HEK293 (cell line): ENCODE results near the gene NCOR2.
A peak's percentile ranks its signal among the peaks of the same experiment; 100 is the strongest.

ENCODE experiments used
- CTCF ChIA-PET: fragments of 350-600 bp; formaldehyde crosslinking; extraction: SDS; loops from one replicate; lab custom pipeline; 2021; ENCODE audit warnings: antibody characterized with exemption; lab: Yijun Ruan, JAX
- POLR2A ChIA-PET: fragments of 300-600 bp; formaldehyde crosslinking; extraction: SDS; loops from one replicate; lab custom pipeline; 2020; ENCODE audit warnings: antibody characterized with exemption, inconsistent platforms; lab: Yijun Ruan, JAX
- H3K27ac ChIP-seq: fragments of 200-500 bp; sonication (Bioruptor generic); 2 replicates; pipeline ENCODE4 v1.5.1; 2014; ENCODE audit warnings: low read depth, low read length, control low read depth, inconsistent platforms; ENCODE audit errors: extremely low read depth
- H3K36me3 ChIP-seq, 2 experiments: fragments of 200-500 bp in 1 of 2; sonication (Bioruptor generic) in 1 of 2; 1 replicate in 1 of 2; 2 replicates in 1 of 2; pipeline ENCODE4 v1.5.1; 2014 to 2017; ENCODE audit warnings: inconsistent platforms in 2 of 2, low read length in 2 of 2; ENCODE audit not compliant: control insufficient read depth in 2 of 2, insufficient read depth in 1 of 2
- H3K4me1 ChIP-seq: fragments of 200-500 bp; sonication (Bioruptor generic); 2 replicates; pipeline ENCODE4 v1.5.1; 2014; ENCODE audit warnings: mild to moderate bottlenecking, low read length, inconsistent platforms; ENCODE audit not compliant: control insufficient read depth, insufficient read depth
- H3K4me3 ChIP-seq: 2 replicates; pipeline ENCODE4 v1.5.1; 2011; ENCODE audit warnings: low read depth, mild to moderate bottlenecking, control low read depth, low read length, moderate library complexity
- H3K9me3 ChIP-seq: fragments of 200-500 bp; sonication (Bioruptor generic); 2 replicates; pipeline ENCODE4 v1.5.1; 2014; ENCODE audit warnings: low read depth, low read length, inconsistent platforms; ENCODE audit not compliant: control insufficient read depth, insufficient read depth
- GLI2 ChIP-seq: fragments of 450-650 bp; formaldehyde crosslinking; IDR thresholded peaks from 2 replicates; pipeline ENCODE4; 2017; ENCODE audit warnings: missing biosample characterization, missing genetic modification characterization, low read depth, borderline replicate concordance
- GLIS1 ChIP-seq: fragments of 450-650 bp; formaldehyde crosslinking; IDR thresholded peaks from 2 replicates; pipeline ENCODE4 v1.5.1; 2016; ENCODE audit warnings: missing biosample characterization, missing genetic modification characterization
- GLIS2 ChIP-seq: fragments of 450-650 bp; formaldehyde crosslinking; IDR thresholded peaks from 2 replicates; pipeline ENCODE4 v1.5.1; 2016; ENCODE audit warnings: missing biosample characterization, missing genetic modification characterization
- HIC1 ChIP-seq: fragments of 450-650 bp; formaldehyde crosslinking; IDR thresholded peaks from 2 replicates; pipeline ENCODE4 v1.5.1; 2016; ENCODE audit warnings: missing biosample characterization, missing genetic modification characterization
- KLF7 ChIP-seq: fragments of 450-650 bp; formaldehyde crosslinking; IDR thresholded peaks from 2 replicates; pipeline ENCODE4 v1.5.1; 2016; ENCODE audit warnings: missing biosample characterization, missing genetic modification characterization, borderline replicate concordance
- SP3 ChIP-seq: fragments of 450-650 bp; formaldehyde crosslinking; IDR thresholded peaks from 2 replicates; pipeline ENCODE4 v1.5.1; 2016; ENCODE audit warnings: missing biosample characterization, missing genetic modification characterization
- TCF7L2 ChIP-seq: IDR thresholded peaks from 2 replicates; pipeline ENCODE4 v1.6.1; 2011; ENCODE audit warnings: low read depth, mild to moderate bottlenecking, inconsistent platforms, low read length, moderate library complexity, borderline replicate concordance
- ZBTB8A ChIP-seq: fragments of 450-650 bp; formaldehyde crosslinking; IDR thresholded peaks from 2 replicates; pipeline ENCODE4 v1.5.1; 2016; ENCODE audit warnings: missing biosample characterization, missing genetic modification characterization
- ZEB2 ChIP-seq: fragments of 450-650 bp; formaldehyde crosslinking; IDR thresholded peaks from 2 replicates; pipeline ENCODE4 v1.5.1; 2016; ENCODE audit warnings: missing biosample characterization, missing genetic modification characterization
- ZFP3 ChIP-seq: fragments of 450-650 bp; formaldehyde crosslinking; IDR thresholded peaks from 2 replicates; pipeline ENCODE4 v1.5.1; 2016; ENCODE audit warnings: low read depth, missing biosample characterization, missing genetic modification characterization
- ZFP69B ChIP-seq: fragments of 450-650 bp; formaldehyde crosslinking; IDR thresholded peaks from 2 replicates; pipeline ENCODE4 v1.5.1; 2016; ENCODE audit warnings: missing biosample characterization, missing genetic modification characterization
- ZNF112 ChIP-seq: fragments of 450-650 bp; formaldehyde crosslinking; IDR thresholded peaks from 2 replicates; pipeline ENCODE4 v1.5.0; 2017; ENCODE audit warnings: missing biosample characterization, missing genetic modification characterization
- ZNF121 ChIP-seq: fragments of 450-650 bp; formaldehyde crosslinking; IDR thresholded peaks from 2 replicates; pipeline ENCODE4 v1.5.1; 2016; ENCODE audit warnings: missing biosample characterization, missing genetic modification characterization
- ZNF132 ChIP-seq: fragments of 450-650 bp; formaldehyde crosslinking; IDR thresholded peaks from 2 replicates; pipeline ENCODE4 v1.5.1; 2017; ENCODE audit warnings: missing biosample characterization, missing genetic modification characterization, borderline replicate concordance
- ZNF155 ChIP-seq: fragments of 450-650 bp; formaldehyde crosslinking; IDR thresholded peaks from 2 replicates; pipeline ENCODE4 v1.5.1; 2016; ENCODE audit warnings: missing biosample characterization, missing genetic modification characterization
- ZNF23 ChIP-seq: fragments of 450-650 bp; formaldehyde crosslinking; IDR thresholded peaks from 2 replicates; pipeline ENCODE4 v1.5.1; 2016; ENCODE audit warnings: missing biosample characterization, missing genetic modification characterization, borderline replicate concordance
- ZNF24 ChIP-seq: fragments of 450-650 bp; formaldehyde crosslinking; IDR thresholded peaks from 2 replicates; pipeline ENCODE4 v1.5.1; 2016; ENCODE audit warnings: missing biosample characterization, missing genetic modification characterization
- ZNF266 ChIP-seq: fragments of 450-650 bp; formaldehyde crosslinking; IDR thresholded peaks from 2 replicates; pipeline ENCODE4 v1.5.1; 2016; ENCODE audit warnings: missing biosample characterization, missing genetic modification characterization, low read depth
- ZNF324 ChIP-seq: fragments of 450-650 bp; formaldehyde crosslinking; IDR thresholded peaks from 2 replicates; pipeline ENCODE4 v1.5.1; 2016; ENCODE audit warnings: missing biosample characterization, missing genetic modification characterization
- ZNF48 ChIP-seq: fragments of 450-650 bp; formaldehyde crosslinking; IDR thresholded peaks from 2 replicates; pipeline ENCODE4 v1.5.1; 2016; ENCODE audit warnings: missing biosample characterization, missing genetic modification characterization
- ZNF530 ChIP-seq: fragments of 450-650 bp; formaldehyde crosslinking; IDR thresholded peaks from 2 replicates; pipeline ENCODE4 v1.5.1; 2016; ENCODE audit warnings: low read depth, missing biosample characterization, missing genetic modification characterization
- ZNF558 ChIP-seq: fragments of 450-650 bp; formaldehyde crosslinking; IDR thresholded peaks from 2 replicates; pipeline ENCODE4 v1.5.1; 2016; ENCODE audit warnings: missing biosample characterization, missing genetic modification characterization
- ZNF560 ChIP-seq: fragments of 450-650 bp; formaldehyde crosslinking; IDR thresholded peaks from 2 replicates; pipeline ENCODE4 v1.5.1; 2017; ENCODE audit warnings: missing biosample characterization, missing genetic modification characterization, borderline replicate concordance
- ZNF664 ChIP-seq: fragments of 450-650 bp; formaldehyde crosslinking; IDR thresholded peaks from 2 replicates; pipeline ENCODE4 v1.5.1; 2016; ENCODE audit warnings: missing biosample characterization, missing genetic modification characterization
- ZNF677 ChIP-seq: fragments of 450-650 bp; IDR thresholded peaks from 2 replicates; pipeline ENCODE4 v1.5.0; 2018; ENCODE audit warnings: missing biosample characterization, mild to moderate bottlenecking, missing genetic modification characterization, moderate library complexity
- ZNF707 ChIP-seq: fragments of 450-650 bp; formaldehyde crosslinking; IDR thresholded peaks from 2 replicates; pipeline ENCODE4 v1.5.1; 2016; ENCODE audit warnings: missing biosample characterization, missing genetic modification characterization
- TF ChIP-seq, protein P1 (sequence below): fragments of 450-650 bp; formaldehyde crosslinking; IDR thresholded peaks from 2 replicates; pipeline ENCODE4 v1.5.1; 2017; ENCODE audit warnings: missing biosample characterization, missing genetic modification characterization
- TF ChIP-seq, protein P2 (sequence below): fragments of 450-650 bp; formaldehyde crosslinking; IDR thresholded peaks from 2 replicates; pipeline ENCODE4 v1.5.1; 2016; ENCODE audit warnings: missing biosample characterization, missing genetic modification characterization
- TF ChIP-seq, protein P3 (sequence below): sonication (generic); formaldehyde crosslinking; IDR thresholded peaks from 2 replicates; pipeline ENCODE4 v1.8.1; 2022; ENCODE audit warnings: mild to moderate bottlenecking, moderate library complexity, missing genetic modification reagents
- TF ChIP-seq, protein P4 (sequence below): fragments of 450-650 bp; formaldehyde crosslinking; IDR thresholded peaks from 2 replicates; pipeline ENCODE4 v1.5.1; 2016; ENCODE audit warnings: missing biosample characterization, missing genetic modification characterization

Gene NCOR2

DNA sequence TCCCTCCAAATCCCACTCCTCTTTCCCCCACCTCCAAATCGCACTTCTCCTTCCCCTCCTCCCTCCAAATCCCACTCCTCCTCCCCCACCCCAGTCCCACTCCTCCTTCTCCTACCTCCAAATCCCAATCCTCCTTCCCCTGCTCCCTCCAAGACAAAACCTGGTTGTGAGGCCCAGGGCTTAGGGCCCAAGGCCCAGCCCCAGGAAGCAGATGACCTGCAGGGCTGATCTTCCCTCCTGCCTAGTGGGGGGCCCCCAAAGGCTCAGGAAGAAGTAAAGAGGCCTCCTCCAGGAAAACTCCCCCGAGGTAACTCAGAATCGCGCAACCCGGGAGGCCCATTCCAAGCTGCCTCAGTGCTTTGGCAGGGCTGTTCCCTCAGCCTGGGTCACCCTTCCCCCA lies 34.4 kb downstream of the NCOR2 start (continued):
- TF ChIP-seq ZNF23 (tag by site-specific recombination) (no peak), ZNF155 (tag by site-specific recombination) (no peak), ZNF324 (tag by site-specific recombination) (no peak), KLF7 (tag by site-specific recombination) (no peak), ZEB2 (no peak), ZNF121 (no peak), GLIS1 (tag by site-specific recombination) (peak; percentile 98), ZFP69B (tag by site-specific recombination) (no peak), GLI2 (tag by site-specific recombination) (no peak), HIC1 (tag by site-specific recombination) (no peak)
- TF ChIP-seq, protein P1, sequence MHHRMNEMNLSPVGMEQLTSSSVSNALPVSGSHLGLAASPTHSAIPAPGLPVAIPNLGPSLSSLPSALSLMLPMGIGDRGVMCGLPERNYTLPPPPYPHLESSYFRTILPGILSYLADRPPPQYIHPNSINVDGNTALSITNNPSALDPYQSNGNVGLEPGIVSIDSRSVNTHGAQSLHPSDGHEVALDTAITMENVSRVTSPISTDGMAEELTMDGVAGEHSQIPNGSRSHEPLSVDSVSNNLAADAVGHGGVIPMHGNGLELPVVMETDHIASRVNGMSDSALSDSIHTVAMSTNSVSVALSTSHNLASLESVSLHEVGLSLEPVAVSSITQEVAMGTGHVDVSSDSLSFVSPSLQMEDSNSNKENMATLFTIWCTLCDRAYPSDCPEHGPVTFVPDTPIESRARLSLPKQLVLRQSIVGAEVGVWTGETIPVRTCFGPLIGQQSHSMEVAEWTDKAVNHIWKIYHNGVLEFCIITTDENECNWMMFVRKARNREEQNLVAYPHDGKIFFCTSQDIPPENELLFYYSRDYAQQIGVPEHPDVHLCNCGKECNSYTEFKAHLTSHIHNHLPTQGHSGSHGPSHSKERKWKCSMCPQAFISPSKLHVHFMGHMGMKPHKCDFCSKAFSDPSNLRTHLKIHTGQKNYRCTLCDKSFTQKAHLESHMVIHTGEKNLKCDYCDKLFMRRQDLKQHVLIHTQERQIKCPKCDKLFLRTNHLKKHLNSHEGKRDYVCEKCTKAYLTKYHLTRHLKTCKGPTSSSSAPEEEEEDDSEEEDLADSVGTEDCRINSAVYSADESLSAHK (tag by site-specific recombination): no peak

GRCh38 chr12:124532331-124532750 lies 35.1 kb downstream of the NCOR2 start:
- ChIA-PET CTCF (no interaction called here), POLR2A (no interaction called here)
- Histone ChIP-seq H3K27ac (no peak overlapping the region), H3K9me3 (no peaks in the 10 kb centered on the region), H3K4me1 (peaks cover 10% of the 10 kb centered on the region), H3K36me3 (no peaks in the 10 kb centered on the region), H3K4me3 (no peak overlapping the region)
- TF ChIP-seq GLI2 (tag by site-specific recombination): no peak
- no peak for TF ChIP-seq ZNF664 (tag by site-specific recombination)
- TF ChIP-seq KLF7 (tag by site-specific recombination): no peak
- TF ChIP-seq ZFP3 (tag by site-specific recombination): no peak
- TF ChIP-seq ZNF677: no peak
- no peak for TF ChIP-seq ZNF530 (tag by site-specific recombination)
- peak; percentile 93 for TF ChIP-seq GLIS1 (tag by site-specific recombination)
- TF ChIP-seq ZNF266: no peak
- TF ChIP-seq SP3 (tag by site-specific recombination): no peak
- TF ChIP-seq GLIS2 (tag by site-specific recombination): 0 out of 2 replicates have a peak, but pooled peaks have one; percentile 38
- no peak for TF ChIP-seq ZNF558 (tag by site-specific recombination)
- no peak for TF ChIP-seq ZNF112 (tag by site-specific recombination)
- no peak for TF ChIP-seq ZNF132 (tag by site-specific recombination)
- no peak for TF ChIP-seq ZNF24 (tag by site-specific recombination)
- no peak for TF ChIP-seq ZNF48
- TF ChIP-seq ZBTB8A (tag by site-specific recombination): peak; percentile 26; the same call in 1 of the 2 replicates
- TF ChIP-seq, protein P2, sequence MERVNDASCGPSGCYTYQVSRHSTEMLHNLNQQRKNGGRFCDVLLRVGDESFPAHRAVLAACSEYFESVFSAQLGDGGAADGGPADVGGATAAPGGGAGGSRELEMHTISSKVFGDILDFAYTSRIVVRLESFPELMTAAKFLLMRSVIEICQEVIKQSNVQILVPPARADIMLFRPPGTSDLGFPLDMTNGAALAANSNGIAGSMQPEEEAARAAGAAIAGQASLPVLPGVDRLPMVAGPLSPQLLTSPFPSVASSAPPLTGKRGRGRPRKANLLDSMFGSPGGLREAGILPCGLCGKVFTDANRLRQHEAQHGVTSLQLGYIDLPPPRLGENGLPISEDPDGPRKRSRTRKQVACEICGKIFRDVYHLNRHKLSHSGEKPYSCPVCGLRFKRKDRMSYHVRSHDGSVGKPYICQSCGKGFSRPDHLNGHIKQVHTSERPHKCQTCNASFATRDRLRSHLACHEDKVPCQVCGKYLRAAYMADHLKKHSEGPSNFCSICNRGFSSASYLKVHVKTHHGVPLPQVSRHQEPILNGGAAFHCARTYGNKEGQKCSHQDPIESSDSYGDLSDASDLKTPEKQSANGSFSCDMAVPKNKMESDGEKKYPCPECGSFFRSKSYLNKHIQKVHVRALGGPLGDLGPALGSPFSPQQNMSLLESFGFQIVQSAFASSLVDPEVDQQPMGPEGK (tag by site-specific recombination): 0 out of 2 replicates have a peak, but pooled peaks have one; percentile 15
- TF ChIP-seq, protein P3, sequence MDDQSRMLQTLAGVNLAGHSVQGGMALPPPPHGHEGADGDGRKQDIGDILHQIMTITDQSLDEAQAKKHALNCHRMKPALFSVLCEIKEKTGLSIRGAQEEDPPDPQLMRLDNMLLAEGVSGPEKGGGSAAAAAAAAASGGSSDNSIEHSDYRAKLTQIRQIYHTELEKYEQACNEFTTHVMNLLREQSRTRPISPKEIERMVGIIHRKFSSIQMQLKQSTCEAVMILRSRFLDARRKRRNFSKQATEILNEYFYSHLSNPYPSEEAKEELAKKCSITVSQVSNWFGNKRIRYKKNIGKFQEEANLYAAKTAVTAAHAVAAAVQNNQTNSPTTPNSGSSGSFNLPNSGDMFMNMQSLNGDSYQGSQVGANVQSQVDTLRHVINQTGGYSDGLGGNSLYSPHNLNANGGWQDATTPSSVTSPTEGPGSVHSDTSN: no peak
- TF ChIP-seq, protein P4, sequence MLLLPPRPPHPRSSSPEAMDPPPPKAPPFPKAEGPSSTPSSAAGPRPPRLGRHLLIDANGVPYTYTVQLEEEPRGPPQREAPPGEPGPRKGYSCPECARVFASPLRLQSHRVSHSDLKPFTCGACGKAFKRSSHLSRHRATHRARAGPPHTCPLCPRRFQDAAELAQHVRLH (tag by site-specific recombination): no peak
- TF ChIP-seq ZNF560 (tag by site-specific recombination): no peak
- no peak for TF ChIP-seq ZNF707 (tag by site-specific recombination)
- no peak for TF ChIP-seq TCF7L2
